GM19397 (cell line): ENCODE results near the gene BEST3.
"Not testable (repeated sequence)": the region's sequence is repeated elsewhere in the genome, so short reads cannot be mapped to it uniquely, and the experiment has no call there.

Source experiments
- ATAC-seq: cut with Tn5 transposase; IDR thresholded peaks from one replicate; pipeline ENCODE4 v1.9.1; 2021; ENCODE audit warnings: mild to moderate bottlenecking, moderate library complexity; ENCODE audit not compliant: unreplicated experiment

Gene BEST3

GRCh38 chr12:69688471-69689427, 10.4 kb downstream of the BEST3 start:
- ATAC-seq: no peak

- no peak for ATAC-seq
Observed at GRCh38 chr12:69688021-69688420, 11.1 kb downstream of the BEST3 start.

GRCh38 chr12:69687390-69687789, 11.7 kb downstream of the BEST3 start:
- ATAC-seq: no peak

GRCh38 chr12:69686731-69687130, 12.4 kb downstream of the BEST3 start:
- no peak for ATAC-seq

DNA sequence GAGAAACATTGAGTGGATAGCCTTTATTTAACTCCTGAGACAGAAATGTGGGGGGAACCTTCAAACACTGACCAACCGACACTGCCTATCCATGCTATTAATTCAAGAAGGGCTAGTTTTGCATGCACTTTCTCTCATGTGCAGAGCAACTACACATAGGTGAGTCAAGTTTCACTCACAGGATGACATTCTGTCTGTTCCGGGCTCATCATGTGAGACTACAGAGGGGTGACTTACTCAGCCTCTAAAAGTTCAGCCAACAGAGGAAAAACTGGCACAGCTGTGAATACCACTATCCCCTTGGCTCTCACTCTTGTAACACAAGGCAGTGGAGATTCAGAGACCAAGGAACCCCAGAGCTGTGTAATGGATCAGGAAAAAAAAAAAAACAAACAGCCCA, 13.3 kb downstream of the BEST3 start:
- no peak for ATAC-seq

- no peak for ATAC-seq
Observed at GRCh38 chr12:69684466-69684865, 14.6 kb downstream of the BEST3 start.

- no peak for ATAC-seq
Observed at GRCh38 chr12:69682110-69682755, 16.9 kb downstream of the BEST3 start.

DNA sequence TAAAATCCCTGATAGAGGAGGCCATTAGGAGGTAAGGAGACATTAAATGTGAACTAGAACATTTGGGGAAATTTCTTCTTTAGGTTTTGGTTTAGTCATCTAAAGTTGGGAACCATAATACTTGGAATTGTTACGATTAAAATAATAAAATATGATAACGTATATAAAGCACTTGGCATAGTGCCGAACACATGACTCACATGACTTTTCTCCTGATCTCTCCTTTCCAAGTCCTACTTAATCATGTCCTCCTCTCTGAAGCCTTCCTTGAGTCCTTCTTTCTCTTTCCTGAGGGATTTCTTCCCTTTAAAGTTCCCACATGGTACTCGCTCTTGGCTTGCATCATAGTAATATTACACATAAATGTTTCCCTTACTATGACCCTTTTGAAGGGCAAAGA, 20.0 kb downstream of the BEST3 start:
- no peak for ATAC-seq

- ATAC-seq: no peak
Observed at GRCh38 chr12:69676257-69677012, 22.7 kb downstream of the BEST3 start.

GRCh38 chr12:69672195-69672594, 26.9 kb downstream of the BEST3 start:
- no peak for ATAC-seq

DNA sequence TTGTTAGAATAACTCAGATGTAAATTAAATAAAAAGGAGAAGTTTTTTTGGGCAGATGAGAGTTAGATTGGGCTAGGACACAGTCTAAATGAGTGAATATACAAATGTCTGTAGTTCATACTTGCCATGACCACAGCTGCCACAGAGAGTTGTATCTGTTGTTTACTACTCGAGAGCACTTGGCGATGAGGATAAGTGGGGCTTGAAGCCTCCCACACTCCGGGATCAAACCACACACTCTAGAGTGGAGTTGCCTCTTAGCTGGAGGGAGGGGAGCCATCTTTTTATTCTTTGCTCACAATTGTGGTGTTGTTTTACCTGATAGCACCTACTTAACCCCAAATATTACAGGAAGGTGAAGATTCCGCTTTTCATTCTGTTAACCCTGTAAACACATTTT, 27.5 kb downstream of the BEST3 start:
- ATAC-seq: no peak

- no peak for ATAC-seq
Observed at GRCh38 chr12:69666798-69667197, 32.3 kb downstream of the BEST3 start.

GRCh38 chr12:69664930-69665377, 34.1 kb downstream of the BEST3 start:
- not testable (repeated sequence) for ATAC-seq

DNA sequence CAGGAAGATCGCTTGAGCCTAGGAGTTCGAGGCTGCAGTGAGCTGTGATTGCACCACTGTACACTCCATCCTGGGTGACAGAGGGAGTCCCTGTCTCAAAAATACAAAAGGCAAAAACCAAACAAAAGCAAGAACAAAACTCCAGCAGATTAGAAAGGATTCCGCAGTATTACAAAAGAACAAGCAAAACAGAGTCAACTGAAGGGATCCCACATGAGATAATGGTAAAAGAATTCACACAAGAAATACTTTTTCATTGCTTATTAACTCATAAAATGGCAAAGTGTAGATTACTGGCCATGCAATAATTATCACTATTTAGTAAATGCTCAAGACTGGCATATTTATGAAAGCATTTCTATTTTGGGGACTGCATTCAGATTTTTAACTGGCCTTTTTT, 35.4 kb downstream of the BEST3 start:
- ATAC-seq: no peak

DNA sequence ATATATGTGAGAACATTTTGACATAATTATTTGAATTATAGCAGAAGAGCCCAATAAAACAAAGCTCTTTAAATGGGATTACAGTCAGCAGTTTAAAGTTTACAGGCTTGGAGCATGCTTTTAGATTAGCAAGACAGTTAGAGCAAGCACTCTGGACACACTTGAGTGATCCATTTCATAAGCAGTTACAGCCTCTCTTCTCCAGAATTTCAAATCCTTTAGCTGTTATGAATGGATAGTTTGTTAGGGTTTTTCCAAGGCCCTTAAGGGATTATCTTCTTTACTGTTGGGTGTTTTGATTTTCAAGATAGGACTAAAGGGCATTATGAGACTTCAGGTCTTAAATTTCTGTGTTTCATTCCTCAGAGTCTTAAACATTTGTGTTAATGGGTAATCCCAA, 36.3 kb downstream of the BEST3 start:
- ATAC-seq: no peak

DNA sequence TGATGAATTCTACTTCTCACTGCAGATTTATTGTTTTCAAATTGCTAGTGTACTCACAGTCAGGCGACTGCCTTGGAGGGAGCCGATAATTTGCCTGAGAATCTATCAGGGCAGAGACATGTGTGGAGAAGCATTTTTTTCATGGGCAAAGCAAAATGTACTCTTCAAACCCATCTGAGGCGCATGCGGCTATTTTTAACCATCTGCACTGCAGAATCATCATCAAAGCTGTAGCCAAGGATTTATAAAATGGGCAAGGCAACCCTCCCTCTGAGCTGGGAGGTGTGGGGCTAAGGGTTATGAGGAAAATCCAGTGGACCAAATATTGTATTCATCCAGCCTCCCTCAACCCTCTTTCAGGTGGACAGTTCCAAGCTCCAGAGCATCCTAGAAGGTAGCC, 37.7 kb downstream of the BEST3 start:
- no peak for ATAC-seq

DNA sequence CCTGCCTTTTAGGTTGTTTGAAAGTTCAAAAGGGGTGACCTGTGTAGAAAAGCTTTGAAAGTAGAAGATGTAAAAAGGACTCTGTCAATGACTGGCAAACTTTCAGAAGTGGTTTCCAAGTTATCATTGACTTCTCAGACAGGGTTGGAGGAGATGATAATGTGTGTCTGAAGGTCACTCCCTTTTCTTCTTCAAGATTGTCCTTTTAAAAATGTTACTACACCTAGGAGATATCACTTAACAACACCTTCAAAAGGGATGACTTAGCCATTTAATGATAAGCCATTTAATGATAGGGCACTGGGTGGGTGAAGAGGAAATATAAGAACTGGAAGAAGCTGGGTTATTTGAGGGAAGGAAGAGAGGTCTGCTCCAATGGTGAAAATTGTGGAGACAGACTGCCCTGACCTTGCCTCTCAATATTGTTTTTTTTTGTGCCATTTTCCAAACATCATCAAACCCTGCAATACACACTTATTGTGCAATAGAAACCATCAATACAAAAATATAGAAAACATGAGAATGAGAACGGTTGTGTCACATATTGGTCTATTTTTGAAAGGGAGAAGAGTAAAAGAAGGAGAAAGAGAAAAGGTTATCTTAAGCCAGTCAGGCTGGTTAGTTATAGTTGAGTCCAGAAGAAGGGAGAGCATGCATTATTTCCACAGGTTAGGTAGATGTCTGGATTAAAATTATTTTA, 38.8 kb downstream of the BEST3 start:
- ATAC-seq: no peak

DNA sequence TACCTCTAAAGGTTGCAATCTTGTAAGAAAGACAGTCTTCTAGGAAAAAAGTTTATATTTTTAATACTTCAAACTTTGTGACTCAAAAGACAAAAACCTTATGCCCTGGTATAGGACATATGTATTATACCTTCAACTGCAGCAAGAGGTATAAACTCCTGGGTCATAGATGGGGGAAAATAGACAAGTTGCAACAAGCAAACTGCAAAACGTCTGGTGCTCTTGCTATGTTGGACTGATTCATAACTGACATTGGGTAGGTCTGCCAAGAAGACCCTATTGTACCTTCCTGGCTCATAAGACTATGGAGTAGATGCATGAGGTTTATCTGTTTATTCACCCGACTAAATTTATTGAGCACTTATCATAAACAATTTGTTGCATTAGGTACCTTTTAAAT, 40.9 kb downstream of the BEST3 start:
- no peak for ATAC-seq

- ATAC-seq: no peak
Observed at GRCh38 chr12:69657376-69658137, 41.5 kb downstream of the BEST3 start.
